Measurements from ENCODE around the gene CCDC78.

CCDC78 gene

GRCh38 chr16:679814-680624, 46.2 kb downstream of the CCDC78 start, which contains the start of gene STUB1:
TSS of gene STUB1 (plus strand) at chr16:680410. CDS start at chr16:680526, 116 bp downstream.
- peak; percentile 46 to 96 (median 87) for DNase-seq

- peak in 37 of 51 donors; percentile 13 to 79 (median 61) for DNase-seq
These were observed 47.1 kb downstream of the CCDC78 start for GRCh38 chr16:678858-679813.

- no peak for DNase-seq
These were observed 47.9 kb downstream of the CCDC78 start for GRCh38 chr16:678209-678857.

- DNase-seq, result no peak
These were observed 48.7 kb downstream of the CCDC78 start for GRCh38 chr16:677316-678190.

- no peak for DNase-seq
These were observed 49.3 kb downstream of the CCDC78 start for GRCh38 chr16:676913-677312.

GRCh38 chr16:676565-676902, 49.7 kb downstream of the CCDC78 start:
- DNase-seq, result no peak

- peak in 1 of 51 donors; percentile 23 for DNase-seq
These were observed 50.2 kb downstream of the CCDC78 start for GRCh38 chr16:675884-676564.

GRCh38 chr16:674968-675883, 51.0 kb downstream of the CCDC78 start, which contains the start of gene RHBDL1:
TSS of gene RHBDL1 (plus strand) at chr16:675671. CDS start at chr16:675791, 120 bp downstream.
- DNase-seq, result peak in 30 of 51 donors; percentile 9 to 66 (median 36)

GRCh38 chr16:674214-674881, 51.9 kb downstream of the CCDC78 start:
- DNase-seq, result no peak

- no peak for DNase-seq
These were observed 52.7 kb downstream of the CCDC78 start for GRCh38 chr16:673399-673991.

- DNase-seq, result no peak
These were observed 53.4 kb downstream of the CCDC78 start for GRCh38 chr16:672851-673250.

Data from hypothalamus (tissue), 51 donors.